Suprapubic skin (tissue), 4 donors: ENCODE measurements around the gene CBL.

Experiments used
- CTCF ChIP-seq, 2 donors: fragments of 200-600 bp in 1 of 2; fragments of 450-650 bp in 1 of 2; sonication (generic) in 1 of 2; IDR thresholded peaks; one replicate each; pipeline ENCODE4 v1.5.1; 2016 to 2019; ENCODE audit warnings: antibody characterized with exemption in 2 of 2, mild to moderate bottlenecking in 1 of 2, moderate library complexity in 1 of 2
- POLR2A ChIP-seq, 2 donors: fragments of 450-650 bp; IDR thresholded peaks; one replicate each; pipeline ENCODE4 v1.6.1; 2017; ENCODE audit warnings: antibody characterized with exemption in 2 of 2, mild to moderate bottlenecking in 2 of 2, moderate library complexity in 2 of 2
- POLR2AphosphoS5 ChIP-seq, 3 donors: sonication (generic); formaldehyde crosslinking; IDR thresholded peaks; one replicate each; pipeline ENCODE4 v1.6.1; 2017; ENCODE audit warnings: antibody characterized with exemption in 3 of 3

GRCh38 chr11:119307974-119308373 lies 101.8 kb downstream of the CBL start:
- TF ChIP-seq CTCF (IDR thresholded peaks at IDR 0.05), result no peak
- no peak for TF ChIP-seq POLR2AphosphoS5 (IDR thresholded peaks at IDR 0.05)
- TF ChIP-seq POLR2A (IDR thresholded peaks at IDR 0.05), result no peak
